NCI-H1694 (cell line): Measurements from ENCODE around the gene CDK4.

Source experiments
- DNase-seq: peaks from one replicate; lab custom pipeline; 2025; lab: John Stamatoyannopoulos, UW

The CDK4 gene

DNA sequence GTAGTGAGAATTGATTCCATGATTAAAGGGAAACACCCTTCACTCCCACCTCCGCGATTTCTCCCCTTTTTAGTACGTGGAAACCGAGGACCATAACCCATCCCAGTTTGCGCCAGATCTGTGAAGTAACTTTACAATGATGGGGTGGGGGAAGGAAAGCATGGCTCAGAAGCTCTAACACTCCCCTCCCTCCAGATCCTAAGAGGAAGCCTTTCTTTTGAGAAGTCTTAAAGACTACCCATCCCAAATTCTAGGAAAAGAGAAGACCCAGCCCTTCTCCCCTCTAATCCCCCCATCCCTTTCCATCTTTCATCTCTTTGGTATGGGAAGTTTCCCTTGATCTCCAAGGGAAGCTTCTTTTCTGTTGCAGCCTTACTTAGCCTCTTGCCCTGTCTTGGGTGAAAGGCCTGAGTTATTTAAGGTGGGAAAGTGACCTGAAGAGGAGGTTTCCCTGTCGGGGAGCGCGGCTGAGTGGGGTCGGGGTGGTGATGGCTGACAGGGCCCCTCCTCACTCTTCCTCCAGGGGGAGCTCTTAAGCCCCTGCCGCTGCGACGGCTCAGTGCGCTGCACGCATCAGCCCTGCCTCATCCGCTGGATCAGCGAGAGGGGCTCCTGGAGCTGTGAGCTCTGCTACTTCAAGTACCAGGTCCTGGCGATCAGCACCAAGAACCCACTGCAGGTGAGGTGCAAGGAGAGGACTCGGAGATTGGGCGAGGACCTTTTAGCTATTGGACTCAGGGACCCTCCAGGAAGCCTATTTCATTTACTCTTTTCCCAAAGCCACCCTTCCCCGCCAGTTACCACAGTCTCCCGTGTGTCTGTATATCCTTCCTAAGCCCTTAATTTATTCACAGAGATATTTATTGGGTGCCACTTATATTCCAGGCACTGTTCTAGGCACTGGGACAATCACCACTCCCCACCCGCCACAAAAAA is 4.6 kb upstream of the CDK4 start:
- no peak for DNase-seq

DNA sequence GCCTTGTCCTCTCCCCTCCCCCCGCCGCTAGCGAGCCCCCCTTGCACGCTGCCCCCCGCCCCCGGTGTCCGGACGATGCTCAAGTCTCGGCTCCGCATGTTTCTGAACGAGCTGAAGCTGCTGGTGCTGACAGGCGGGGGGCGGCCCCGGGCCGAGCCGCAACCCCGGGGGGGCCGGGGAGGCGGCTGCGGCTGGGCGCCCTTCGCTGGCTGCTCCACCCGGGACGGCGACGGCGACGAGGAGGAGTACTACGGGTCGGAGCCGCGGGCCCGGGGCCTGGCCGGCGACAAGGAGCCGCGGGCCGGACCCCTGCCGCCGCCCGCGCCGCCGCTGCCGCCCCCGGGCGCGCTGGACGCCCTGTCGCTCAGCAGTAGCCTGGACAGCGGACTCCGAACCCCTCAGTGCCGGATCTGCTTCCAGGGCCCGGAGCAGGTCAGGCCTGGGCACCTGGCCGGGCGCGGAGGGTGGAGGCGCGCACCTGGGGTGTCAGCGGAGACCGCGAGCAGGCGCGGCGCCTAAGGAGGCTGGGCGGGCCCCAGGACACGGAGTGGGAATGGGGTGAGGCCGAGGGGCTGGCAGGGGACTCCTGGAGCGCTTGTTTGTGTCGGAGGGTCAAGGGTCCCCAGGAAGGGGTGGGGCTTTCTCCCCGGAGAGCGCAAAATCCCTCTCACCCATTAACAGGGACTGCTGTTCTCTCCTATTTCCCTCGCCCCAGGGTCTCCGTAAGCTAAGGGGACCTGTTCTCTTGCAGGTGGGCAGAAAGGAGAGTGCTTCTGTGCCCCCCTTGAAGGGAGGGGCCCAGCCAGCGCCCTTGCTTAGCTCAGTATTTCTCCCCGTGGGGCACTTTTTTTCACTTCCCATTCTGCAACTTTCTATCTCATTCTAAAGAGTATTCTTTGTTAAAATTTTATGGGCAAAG is 3.6 kb upstream of the CDK4 start:
- no peak for DNase-seq

DNA sequence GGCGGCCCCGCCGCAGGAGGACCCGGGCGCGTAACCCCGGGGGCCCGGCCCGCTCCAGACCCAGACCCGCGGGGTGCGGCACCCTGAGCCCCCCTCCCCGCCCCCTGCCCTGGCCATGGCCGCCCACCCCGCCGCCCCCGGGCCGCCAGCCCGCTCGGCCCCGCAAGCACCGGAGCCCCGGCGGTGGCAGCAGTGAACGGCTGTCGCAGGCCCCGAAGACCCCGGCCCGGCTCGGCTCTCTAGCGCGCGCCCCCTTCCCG is 3.0 kb upstream of the CDK4 start:
- DNase-seq, result no peak

DNA sequence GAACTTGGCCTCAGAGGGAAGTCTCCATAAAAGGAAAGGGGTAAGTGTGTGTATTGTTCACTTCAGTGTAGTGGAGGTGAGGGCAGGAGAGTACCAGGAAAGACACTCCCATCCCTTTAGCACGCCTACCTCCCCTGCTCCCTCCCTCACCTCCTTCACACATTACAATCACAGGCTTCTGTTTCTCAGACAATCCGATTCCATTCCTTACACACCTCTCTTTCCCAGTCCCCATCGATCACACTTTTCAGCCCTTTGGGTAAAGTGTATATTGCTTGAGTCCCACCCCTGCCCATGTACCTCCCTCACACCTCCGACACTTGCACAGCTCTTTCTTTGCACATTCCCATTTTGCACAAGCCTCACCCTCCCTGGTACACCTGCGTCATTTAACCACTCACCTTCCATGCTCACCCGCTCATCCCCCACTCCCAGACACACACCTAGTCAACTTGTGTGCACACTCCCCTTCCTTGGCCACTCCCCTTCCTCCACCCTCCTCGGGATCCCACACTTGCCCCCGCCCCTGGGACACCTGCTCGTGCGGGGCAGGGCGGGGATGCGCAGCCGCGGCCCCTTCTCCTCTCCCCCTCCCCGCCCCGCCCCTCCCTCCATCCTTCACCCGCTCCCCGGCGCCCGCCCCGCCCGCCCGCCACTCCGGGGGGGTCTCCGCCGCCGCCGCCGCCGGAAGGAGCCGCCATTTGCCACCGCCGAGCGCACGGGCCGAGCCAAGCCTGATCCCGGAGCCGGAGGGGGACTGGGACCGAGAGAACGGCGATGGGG is 2.5 kb upstream of the CDK4 start, which contains the start of gene MARCHF9:
Gene MARCHF9 (plus strand): TSS at position 693 of the 783 bp plus-strand sequence. CDS start 426 bp downstream, outside the sequence.
- no peak for DNase-seq

DNA sequence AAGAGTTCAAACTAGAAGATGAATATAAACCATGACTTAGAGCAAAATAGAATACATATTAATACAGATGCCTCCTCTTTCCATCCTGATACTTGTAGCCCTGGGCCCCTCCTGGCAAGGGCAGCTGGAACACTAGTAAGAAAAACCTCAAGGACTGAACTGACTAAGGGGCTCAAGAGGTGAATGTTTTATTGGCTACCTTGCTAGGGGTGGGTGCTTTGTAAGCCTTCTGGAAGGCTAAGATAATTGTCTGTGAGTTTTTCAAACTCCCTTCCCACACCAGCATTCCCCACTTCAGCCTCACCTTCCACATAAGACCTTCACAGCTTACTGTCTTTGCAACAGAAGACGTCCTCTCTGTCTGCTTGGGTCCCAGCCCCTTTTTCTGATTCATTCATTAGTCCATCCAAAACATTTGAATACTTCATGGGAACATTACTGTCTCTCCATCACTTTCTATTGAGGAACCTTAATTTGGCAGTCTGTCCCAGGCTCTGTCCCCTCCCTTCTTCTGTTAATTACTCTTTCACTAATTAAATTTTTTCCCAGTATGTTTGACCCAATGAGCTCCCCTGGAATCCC is 1.7 kb upstream of the CDK4 start:
- no peak for DNase-seq

DNA sequence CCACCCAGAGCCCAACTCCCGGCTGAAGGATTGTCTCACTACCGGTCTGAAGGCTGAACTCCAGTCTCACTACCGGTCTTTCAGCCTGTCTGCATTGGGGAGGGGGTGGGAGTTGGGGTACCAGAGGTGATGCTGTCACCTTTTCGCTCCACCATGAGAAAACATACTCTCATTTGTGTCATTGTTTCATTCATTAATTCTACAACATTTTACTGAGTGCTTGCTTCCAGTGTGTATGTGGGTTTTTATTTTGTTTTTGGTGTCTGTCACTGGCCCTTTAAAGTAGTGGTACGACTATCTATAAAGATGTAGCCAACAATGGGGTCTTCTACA is 524 bp upstream of the CDK4 start:
- DNase-seq, result no peak

DNA sequence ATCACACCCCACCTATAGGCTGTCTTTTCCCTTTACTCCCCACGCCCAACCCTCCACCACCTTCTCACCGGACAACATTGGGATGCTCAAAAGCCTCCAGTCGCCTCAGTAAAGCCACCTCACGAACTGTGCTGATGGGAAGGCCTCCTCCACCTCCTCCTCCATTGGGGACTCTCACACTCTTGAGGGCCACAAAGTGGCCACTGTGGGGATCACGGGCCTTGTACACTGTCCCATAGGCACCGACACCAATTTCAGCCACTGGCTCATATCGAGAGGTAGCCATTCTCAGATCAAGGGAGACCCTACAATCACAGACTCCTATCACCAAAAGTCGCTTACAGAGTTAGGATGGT is 700 bp downstream of the CDK4 start:
- DNase-seq, result no peak

DNA sequence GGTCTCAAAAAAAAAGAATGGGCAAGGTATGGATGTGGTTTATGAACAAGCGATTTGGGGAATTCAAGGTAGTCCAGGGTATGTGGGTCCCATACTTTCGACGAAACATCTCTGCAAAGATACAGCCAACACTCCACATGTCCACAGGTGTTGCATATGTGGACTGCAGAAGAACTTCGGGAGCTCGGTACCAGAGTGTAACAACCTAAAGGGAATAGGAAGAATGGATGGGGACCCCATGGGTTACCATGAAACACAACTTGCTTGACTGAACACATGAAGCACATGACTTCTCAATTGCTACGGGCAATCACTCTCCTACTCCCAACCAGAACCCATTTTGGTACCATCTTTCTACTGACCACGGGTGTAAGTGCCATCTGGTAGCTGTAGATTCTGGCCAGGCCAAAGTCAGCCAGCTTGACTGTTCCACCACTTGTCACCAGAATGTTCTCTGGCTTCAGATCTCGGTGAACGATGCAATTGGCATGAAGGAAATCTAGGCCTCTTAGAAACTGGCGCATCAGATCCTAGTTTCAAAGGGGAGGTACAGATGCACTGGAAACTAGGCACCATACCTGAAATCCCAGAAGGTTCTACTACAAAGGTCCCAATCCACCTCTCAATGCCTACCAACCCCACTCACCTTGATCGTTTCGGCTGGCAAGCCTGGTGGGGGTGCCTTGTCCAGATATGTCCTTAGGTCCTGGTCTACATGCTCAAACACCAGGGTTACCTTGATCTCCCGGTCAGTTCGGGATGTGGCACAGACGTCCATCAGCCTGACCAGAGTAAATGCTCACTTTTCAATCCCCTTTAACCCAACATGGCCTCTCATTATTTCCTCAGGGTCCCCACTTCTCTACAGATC is 1.3 kb downstream of the CDK4 start:
- DNase-seq, result no peak

DNA sequence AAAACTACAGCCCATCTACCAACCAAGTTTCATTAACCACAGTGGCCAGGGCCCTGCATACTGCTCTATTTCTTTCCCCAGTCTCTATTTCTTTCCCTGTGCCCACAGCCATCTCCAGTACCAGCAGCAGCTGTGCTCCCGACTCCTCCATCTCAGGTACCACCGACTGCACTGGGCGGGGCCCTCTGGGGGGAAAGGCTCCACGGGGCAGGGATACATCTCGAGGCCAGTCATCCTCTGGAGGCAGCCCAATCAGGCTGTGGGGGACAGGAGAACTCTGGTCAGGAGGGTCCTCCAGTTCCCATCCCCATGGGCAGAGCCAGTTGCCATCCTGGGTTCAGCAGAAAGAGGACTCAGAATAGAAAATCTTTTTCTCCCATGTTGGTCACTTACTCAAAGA is 3.0 kb downstream of the CDK4 start:
- DNase-seq, result no peak

DNA sequence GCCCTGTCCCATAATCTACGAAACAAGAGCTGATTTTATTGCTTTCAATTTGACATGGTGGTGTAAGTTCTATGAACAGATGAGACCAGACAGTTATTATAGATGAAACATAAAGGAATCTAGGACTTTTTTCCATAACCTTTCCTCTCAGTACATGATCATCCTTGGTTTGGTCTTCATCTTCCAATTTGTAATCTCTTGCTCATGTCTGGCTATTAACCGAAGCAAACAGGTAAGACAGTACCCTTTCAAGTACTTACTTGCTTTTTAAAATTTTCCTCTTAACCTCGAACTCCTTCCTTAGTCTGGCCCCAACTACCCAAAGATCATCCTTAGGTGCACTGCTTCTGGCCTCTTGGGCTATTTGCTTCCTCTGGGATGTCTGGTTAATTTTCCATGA is 6.1 kb downstream of the CDK4 start:
- no peak for DNase-seq

DNA sequence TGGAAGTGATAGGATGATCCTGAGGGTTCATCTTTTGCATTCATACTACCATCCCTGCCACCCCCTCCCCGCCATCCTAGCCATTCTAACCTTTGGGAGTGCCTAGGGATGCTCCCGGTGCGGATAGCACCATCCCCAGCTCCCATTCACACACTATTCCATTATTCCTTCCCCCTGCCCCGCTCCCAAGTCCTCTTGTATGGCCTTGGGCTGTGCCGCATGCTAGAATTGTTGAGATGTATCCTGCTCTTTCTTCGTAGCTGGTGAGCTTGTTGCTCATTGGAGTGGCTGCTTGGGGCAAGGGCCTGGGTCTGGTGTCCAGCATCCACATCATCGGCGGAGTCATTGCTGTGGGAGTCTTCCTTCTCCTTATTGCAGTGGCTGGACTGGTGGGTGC is 6.6 kb downstream of the CDK4 start:
- no peak for DNase-seq

DNA sequence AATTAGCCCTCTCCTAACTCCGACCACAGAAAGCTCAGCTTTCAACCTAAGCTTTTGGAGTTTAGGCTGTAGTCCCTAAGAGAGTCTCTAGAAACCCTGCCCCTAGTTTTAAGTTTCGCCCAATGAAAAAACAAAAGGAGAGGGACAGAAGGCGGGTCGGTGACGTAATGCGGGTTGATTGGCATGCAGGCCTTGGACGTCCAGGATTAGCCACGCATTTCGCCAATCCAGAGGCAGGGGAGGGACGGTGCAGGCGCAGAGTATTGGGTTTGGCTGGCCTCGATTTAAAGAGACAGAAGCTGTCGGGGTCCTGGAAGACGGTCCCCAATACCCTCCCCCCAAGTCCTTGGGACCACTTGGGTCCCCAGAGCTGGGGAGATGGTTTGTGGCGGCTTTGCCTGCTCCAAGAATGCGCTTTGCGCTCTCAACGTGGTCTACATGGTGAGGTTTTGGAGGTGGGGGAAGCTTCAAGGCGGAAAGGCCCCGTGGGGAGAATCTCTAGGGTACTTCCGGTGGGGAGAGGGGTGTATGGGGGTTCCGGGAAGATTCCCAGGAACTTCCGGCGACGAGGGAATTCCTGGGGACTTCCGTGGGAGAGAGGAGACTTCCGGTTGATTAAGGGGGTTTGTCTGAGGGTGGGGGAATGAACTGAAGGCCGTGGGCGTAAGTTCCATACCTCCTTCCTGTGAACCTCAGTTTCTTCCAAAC is 7.2 kb downstream of the CDK4 start, which contains the start of gene TSPAN31:
Gene TSPAN31 (plus strand): TSS at position 263 of the 708 bp plus-strand sequence. CDS start 116 bp downstream, at position 379.
- DNase-seq, result peak; percentile 97

DNA sequence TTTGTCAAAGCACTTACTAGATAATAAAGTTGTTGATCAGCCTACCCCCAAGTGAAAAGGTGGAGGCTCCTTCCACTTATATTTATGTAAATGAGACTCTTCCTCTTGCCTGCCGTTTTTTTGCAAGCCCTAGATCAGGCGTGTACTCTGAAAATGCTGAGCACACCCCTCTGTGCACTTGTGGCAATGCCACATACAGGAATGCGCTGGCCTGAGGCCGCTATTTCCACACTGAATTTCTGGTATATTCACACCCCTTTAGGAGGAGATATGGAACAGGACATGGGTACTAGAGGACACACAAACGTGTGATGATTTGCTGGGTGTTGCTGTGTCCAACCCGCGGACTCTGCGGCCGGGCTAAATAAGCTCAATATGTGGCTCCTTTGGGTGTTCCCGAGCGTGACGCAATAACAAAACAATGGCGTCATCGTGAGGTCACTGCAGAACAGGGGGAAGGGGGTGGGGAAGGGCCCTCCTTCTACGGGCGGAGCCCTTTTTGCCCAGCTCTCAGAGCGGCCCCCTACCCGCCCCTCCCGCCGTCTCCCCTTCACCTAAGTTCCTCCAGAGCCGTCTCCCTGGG is 7.8 kb downstream of the CDK4 start:
- no peak for DNase-seq

DNA sequence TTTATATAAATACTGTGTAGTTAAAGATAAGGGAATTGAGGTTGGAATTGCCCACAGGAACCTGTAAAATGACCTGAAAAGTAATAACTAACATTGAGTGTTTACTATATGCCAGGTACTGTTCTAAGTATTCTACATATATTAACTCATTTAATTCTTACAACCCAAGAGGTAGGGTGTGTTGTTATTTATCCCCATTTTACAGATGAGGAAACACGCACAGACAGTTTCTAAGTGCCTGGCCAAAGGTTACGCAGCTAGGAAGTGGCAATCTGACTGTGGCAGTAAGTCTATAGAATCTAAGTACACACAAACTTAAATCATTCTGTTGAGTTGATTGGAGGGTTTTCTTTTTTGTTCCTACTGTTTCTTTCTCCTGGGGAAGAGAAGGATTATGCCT is 8.3 kb downstream of the CDK4 start:
- DNase-seq, result no peak

DNA sequence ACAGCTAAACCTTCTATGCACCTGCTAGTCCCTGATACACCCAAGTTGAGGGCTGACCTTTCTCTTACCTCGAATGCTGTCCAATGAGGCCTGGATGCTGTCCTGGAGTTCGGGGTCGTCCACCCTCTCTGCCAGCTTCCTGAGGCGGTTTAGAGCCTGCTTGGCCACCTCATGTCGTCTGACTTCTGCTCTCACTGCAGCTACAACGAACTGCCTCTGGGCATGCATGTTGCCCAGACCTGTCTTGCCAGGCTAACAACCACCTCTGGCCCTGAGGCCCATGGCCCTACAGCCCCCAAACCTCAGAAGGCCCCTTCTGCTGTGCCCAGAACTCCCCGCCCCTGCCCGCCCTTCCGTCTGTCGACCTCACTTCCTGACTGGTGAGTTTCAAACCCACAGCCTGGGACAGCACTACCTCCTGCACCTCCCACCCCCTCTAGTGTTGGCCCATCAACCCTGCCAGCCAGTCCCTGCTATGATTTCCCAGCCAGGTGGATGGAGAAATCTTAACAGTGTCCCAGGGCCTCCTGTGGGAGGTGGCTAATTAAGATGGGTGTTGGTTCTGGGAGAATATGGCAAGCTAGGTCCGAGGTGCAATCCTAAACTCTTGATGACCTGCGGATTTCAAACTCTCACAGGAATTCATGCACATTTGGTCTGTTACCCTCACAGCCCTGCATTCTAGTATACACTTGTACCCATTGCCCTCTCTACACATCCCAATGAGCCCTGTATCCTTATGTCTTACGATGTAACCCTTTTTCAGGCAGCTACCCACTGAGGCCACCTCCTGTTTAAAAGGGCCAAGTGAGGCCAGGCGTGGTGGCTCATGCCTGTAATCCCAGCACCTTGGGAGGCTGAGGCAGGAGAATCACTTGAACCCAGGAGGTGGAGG is 10.0 kb downstream of the CDK4 start:
- no peak for DNase-seq

DNA sequence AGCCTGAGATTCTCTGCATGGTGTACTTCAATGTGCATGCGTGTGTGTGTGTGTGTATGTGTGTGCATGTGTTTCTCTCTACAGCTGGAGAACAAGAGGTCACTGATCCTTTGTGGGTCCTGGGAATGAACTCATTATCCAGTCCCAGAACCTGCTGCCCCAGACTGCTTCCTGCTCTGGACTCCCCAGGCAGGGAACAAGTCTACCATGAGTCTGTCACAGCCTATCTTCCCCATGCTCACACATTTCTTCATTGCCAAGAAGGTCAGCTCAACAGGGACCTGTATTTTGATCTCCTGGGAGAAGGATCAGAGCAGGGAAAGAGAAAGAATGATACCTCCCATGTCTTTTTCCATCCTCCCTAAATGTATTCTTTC is 10.7 kb downstream of the CDK4 start:
- DNase-seq, result no peak

DNA sequence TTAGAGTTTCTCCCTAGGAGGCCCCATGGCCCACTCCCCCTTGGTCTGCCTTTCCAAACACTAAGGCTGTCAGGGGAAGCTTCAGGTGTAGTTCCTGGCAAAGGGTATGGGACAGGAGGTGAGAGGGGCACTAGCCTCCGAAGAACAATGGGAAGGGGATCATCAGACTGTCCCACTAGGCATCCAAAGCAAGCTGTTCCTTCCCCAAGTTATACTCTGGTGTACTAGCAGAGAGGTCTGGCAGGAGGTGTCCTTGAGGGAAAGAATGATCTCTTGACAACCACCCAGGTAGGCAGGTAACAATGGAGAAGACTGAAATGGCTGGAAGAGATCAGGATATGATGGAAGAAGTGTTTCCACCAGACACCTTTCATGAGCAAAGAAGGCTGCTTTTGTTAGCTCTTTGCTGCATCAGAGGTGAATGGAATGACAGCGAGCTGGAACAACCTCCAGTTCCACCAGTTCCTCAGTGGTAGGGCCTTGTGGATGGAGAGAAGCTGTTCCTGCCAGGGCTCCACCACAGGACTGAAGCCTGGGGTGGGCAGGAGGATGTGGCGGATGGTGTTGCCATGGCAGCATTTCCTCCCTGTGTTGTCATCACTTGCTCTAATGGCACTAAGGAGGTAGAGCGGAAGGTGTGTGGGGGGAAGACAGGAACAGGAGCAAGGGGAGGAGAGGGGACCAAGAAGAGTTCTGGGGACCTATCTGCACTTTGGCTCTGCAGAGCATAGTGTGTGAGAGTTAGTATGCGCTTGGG is 11.3 kb downstream of the CDK4 start:
- no peak for DNase-seq

DNA sequence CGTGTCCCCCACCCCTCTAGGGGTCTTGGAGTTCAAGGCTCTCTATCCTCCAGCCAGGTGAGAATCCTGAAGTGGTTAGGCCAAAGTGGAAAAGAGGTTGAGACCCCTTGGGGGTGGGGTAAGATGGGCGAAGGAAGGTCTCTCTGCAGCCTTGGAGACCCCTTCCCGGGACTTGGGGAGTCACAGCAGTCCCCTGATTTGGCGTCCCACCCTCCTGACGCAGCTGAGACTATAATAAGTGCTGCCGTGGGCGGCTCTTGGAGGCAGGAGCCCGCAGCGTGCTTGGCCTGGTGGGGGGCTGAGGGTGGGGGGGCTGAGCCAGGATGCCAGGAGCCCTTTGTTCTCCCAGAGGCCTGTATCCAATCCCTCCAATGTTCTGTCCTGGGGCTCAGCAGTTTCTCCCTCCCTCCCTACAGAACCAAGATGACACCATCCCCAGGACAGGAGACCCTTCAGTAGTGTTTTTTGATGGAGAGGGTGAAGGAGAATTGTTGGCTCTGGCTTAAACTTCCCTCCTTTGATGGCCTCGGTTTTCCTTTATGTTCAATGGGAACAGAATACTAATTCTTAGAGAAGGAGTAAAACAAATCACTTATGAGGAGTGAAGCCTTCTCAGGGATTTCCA is 12.1 kb downstream of the CDK4 start:
- no peak for DNase-seq
